ENCODE results near the gene PDIA4. TPM values are rescaled to one million over a fixed set of nuclear protein-coding genes. Genes with fewer than 3 reads are reported as not detected.
"Not testable (repeated sequence)": the region's sequence is repeated elsewhere in the genome, so short reads cannot be mapped to it uniquely, and the experiment has no call there.

Gene PDIA4
- total RNA-seq, 1 donor from 2014 or later: 69.5 TPM

GRCh38 chr7:148983200-148984146 lies 44.8 kb downstream of the PDIA4 start:
- H3K9me3 ChIP-seq: no peaks in the 10 kb centered on the region
- H3K4me1 ChIP-seq: peaks cover 22% of the 10 kb centered on the region
- H3K27ac ChIP-seq: peak overlapping the region; percentile 41
- peak overlapping the region; percentile 67 to 70 for H3K4me3 ChIP-seq
- no peaks in the 10 kb centered on the region for H3K36me3 ChIP-seq
- no peaks in the 10 kb centered on the region for H3K27me3 ChIP-seq
- TF ChIP-seq POLR2A (IDR thresholded peaks at IDR 0.05) (no peak), POLR2AphosphoS5 (IDR thresholded peaks at IDR 0.05; ENCODE audit: insufficient read depth in 1 of 2, low read depth in 1 of 2) (peak in 1 of 2 donors; percentile 41)
- intact Hi-C loops (cut with DNase I): no loop called here
- no peak for DNase-seq (ENCODE audit: extremely low spot score in 2 of 2)

GRCh38 chr7:148982654-148983199 lies 45.6 kb downstream of the PDIA4 start:
- H3K27me3 ChIP-seq: no peaks in the 10 kb centered on the region
- H3K9me3 ChIP-seq: no peaks in the 10 kb centered on the region
- TF ChIP-seq POLR2AphosphoS5 (IDR thresholded peaks at IDR 0.05; ENCODE audit: insufficient read depth in 1 of 2, low read depth in 1 of 2): no peak
- TF ChIP-seq CTCF (IDR thresholded peaks at IDR 0.05): no peak
- TF ChIP-seq POLR2A (IDR thresholded peaks at IDR 0.05): no peak
- no peak for DNase-seq (ENCODE audit: extremely low spot score in 2 of 2)
- H3K4me3 ChIP-seq: peak overlapping the region; percentile 67 to 70
- intact Hi-C loops (cut with DNase I): no loop called here
- no peaks in the 10 kb centered on the region for H3K36me3 ChIP-seq
- peak overlapping the region; percentile 41 for H3K27ac ChIP-seq
- H3K4me1 ChIP-seq: peaks cover 22% of the 10 kb centered on the region

DNA sequence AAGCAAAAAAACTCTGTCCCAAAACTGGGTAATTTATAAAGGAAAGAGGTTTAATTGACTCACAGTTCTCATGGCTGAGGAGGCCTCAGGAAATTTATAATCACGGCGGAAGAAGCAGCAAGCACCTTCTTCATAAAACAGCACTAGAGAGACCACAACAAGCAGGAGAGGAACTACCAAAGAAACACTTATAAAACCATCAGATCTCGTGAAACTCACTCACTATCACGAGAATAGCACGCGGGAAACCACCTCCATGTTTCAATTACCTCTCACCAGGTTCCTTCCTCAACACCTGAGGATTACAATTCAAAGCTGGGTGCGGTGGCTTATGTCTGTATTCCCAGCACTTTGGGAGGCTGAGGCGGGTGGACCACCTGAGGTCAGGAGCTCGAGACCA lies 48.5 kb downstream of the PDIA4 start:
- H3K36me3 ChIP-seq: no peaks in the 10 kb centered on the region
- TF ChIP-seq CTCF (IDR thresholded peaks at IDR 0.05) (no peak), POLR2AphosphoS5 (IDR thresholded peaks at IDR 0.05; ENCODE audit: insufficient read depth in 1 of 2, low read depth in 1 of 2) (no peak), POLR2A (IDR thresholded peaks at IDR 0.05) (no peak)
- no peak overlapping the region for H3K4me3 ChIP-seq
- intact Hi-C loops (cut with DNase I): no loop called here
- no peak for DNase-seq (ENCODE audit: extremely low spot score in 2 of 2)
- H3K27me3 ChIP-seq: no peaks in the 10 kb centered on the region
- peaks cover 20% of the 10 kb centered on the region for H3K4me1 ChIP-seq
- no peak overlapping the region for H3K27ac ChIP-seq
- H3K9me3 ChIP-seq: no peaks in the 10 kb centered on the region

DNA sequence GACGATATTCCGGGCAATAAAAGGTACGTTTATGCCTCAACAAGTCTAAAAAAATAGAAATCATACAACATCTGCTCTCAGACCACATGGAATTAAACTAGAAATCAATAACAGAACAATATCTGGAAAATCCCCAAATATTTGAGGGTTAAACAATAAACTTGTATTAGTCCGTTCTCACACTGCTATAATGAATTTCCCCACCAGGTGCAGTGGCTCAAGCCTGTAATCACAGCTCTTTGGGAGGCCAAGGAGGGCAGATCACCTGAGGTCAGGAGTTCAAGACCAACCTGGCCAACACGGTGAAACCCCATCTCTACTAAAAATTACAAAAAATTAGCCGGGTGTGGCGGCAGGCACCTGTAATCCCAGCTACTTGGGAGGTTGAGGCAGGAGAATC lies 49.2 kb downstream of the PDIA4 start:
- intact Hi-C loops (cut with DNase I); H3K27ac ChIP-seq: not testable (repeated sequence)

GRCh38 chr7:148978091-148978490 lies 50.2 kb downstream of the PDIA4 start:
- H3K36me3 ChIP-seq: no peaks in the 10 kb centered on the region
- TF ChIP-seq CTCF (IDR thresholded peaks at IDR 0.05) (no peak), POLR2A (IDR thresholded peaks at IDR 0.05) (no peak), POLR2AphosphoS5 (IDR thresholded peaks at IDR 0.05; ENCODE audit: insufficient read depth in 1 of 2, low read depth in 1 of 2) (no peak)
- H3K4me1 ChIP-seq: peaks cover 8% of the 10 kb centered on the region
- intact Hi-C loops (cut with DNase I): no loop called here
- DNase-seq (ENCODE audit: extremely low spot score in 2 of 2): no peak
- no peaks in the 10 kb centered on the region for H3K27me3 ChIP-seq
- no peak overlapping the region for H3K27ac ChIP-seq
- no peaks in the 10 kb centered on the region for H3K9me3 ChIP-seq
- no peak overlapping the region for H3K4me3 ChIP-seq

More for the DNA sequence above, 49.2 kb downstream of the PDIA4 start:
- DNase-seq (ENCODE audit: extremely low spot score in 2 of 2); H3K9me3 ChIP-seq; H3K27me3 ChIP-seq; H3K36me3 ChIP-seq; H3K4me3 ChIP-seq: not testable (repeated sequence)
- H3K4me1 ChIP-seq: peaks cover 13% of the 10 kb centered on the region

DNA sequence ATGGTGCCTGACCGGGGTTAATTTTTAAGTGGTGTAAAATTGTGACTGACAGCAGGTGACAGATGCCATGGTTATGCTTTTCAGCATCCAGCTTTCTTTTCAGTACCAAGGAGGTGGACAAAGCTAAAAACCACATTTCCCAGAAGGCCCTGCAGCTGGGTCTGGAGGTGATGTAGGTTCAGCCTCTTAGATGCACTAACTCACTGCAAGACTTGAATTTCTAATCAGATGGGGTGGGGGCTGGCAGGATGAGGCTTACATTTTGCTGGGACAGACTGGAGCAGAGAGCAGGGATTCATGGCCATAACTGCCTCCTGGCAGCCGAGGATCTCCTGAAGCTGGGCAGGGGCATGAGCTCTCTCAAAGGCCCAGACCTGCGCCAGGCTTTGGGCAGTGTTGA lies 52.4 kb downstream of the PDIA4 start:
- intact Hi-C loops (cut with DNase I): no loop called here
- no peak for TF ChIP-seq POLR2A (IDR thresholded peaks at IDR 0.05)
- TF ChIP-seq POLR2AphosphoS5 (IDR thresholded peaks at IDR 0.05; ENCODE audit: insufficient read depth in 1 of 2, low read depth in 1 of 2): no peak
- no peak for TF ChIP-seq CTCF (IDR thresholded peaks at IDR 0.05)

More for the DNA sequence above, 52.4 kb downstream of the PDIA4 start:
- DNase-seq (ENCODE audit: extremely low spot score in 2 of 2): no peak
- H3K27me3 ChIP-seq: no peaks in the 10 kb centered on the region
- H3K4me1 ChIP-seq: no peaks in the 10 kb centered on the region
- no peak overlapping the region for H3K4me3 ChIP-seq
- no peaks in the 10 kb centered on the region for H3K36me3 ChIP-seq
- no peak overlapping the region for H3K27ac ChIP-seq
- H3K9me3 ChIP-seq: no peaks in the 10 kb centered on the region

Data from vagina (tissue), 2 donors.